Anterior cingulate cortex (tissue), 58 donors: ENCODE measurements around the gene TMEM108.

Experiments
- DNase-seq, 58 donors: peaks; one replicate each; lab custom pipeline; 2025; lab: John Stamatoyannopoulos, UW

Gene TMEM108

GRCh38 chr3:133113927-133114597, 75.9 kb downstream of the TMEM108 start:
- DNase-seq = no peak

- DNase-seq = no peak
Observed at GRCh38 chr3:133115176-133115575, 77.0 kb downstream of the TMEM108 start.

GRCh38 chr3:133117342-133117741, 79.2 kb downstream of the TMEM108 start:
- no peak for DNase-seq

- DNase-seq = peak in 6 of 58 donors; percentile 3 to 42 (median 13)
Observed at GRCh38 chr3:133119176-133119575, 81.0 kb downstream of the TMEM108 start.

- no peak for DNase-seq
Observed at GRCh38 chr3:133121450-133121849, 83.3 kb downstream of the TMEM108 start.

GRCh38 chr3:133123636-133124035, 85.4 kb downstream of the TMEM108 start:
- DNase-seq = no peak

GRCh38 chr3:133124511-133124910, 86.3 kb downstream of the TMEM108 start:
- peak in 54 of 58 donors; percentile 8 to 93 (median 62) for DNase-seq

GRCh38 chr3:133125171-133125570, 87.0 kb downstream of the TMEM108 start:
- no peak for DNase-seq

- no peak for DNase-seq
Observed at GRCh38 chr3:133125802-133126201, 87.6 kb downstream of the TMEM108 start.

- DNase-seq = no peak
Observed at GRCh38 chr3:133127381-133127780, 89.2 kb downstream of the TMEM108 start.

- peak in 2 of 58 donors; percentile 1 to 3 for DNase-seq
Observed at GRCh38 chr3:133130168-133130567, 92.0 kb downstream of the TMEM108 start.

- DNase-seq = peak in 2 of 58 donors; percentile 9 to 10
Observed at GRCh38 chr3:133135306-133135705, 97.1 kb downstream of the TMEM108 start.

- DNase-seq = no peak
Observed at GRCh38 chr3:133136114-133137041, 98.2 kb downstream of the TMEM108 start.

GRCh38 chr3:133137042-133137996, 99.1 kb downstream of the TMEM108 start:
- DNase-seq = no peak

- no peak for DNase-seq
Observed at GRCh38 chr3:133138017-133138416, 99.8 kb downstream of the TMEM108 start.

GRCh38 chr3:133152056-133152455, 113.9 kb downstream of the TMEM108 start:
- no peak for DNase-seq

- DNase-seq = peak in 3 of 58 donors; percentile 46 to 71 (median 50)
Observed at GRCh38 chr3:133152681-133153220, 114.6 kb downstream of the TMEM108 start.

GRCh38 chr3:133153382-133153781, 115.2 kb downstream of the TMEM108 start:
- DNase-seq = no peak

- DNase-seq = no peak
Observed at GRCh38 chr3:133157716-133158115, 119.5 kb downstream of the TMEM108 start.

GRCh38 chr3:133158686-133159085, 120.5 kb downstream of the TMEM108 start:
- DNase-seq = no peak
